Upper lobe of left lung (tissue), 6 donors: ENCODE data around the gene AMDHD1. TPM values are rescaled to one million over a fixed set of nuclear protein-coding genes. Genes with fewer than 3 reads are reported as not detected.

Source experiments
- ATAC-seq, 2 donors: fragments of 200-7000 bp; cut with Tn5 transposase; one replicate each; pipeline ENCODE4 v1.9.1; 2022; ENCODE audit warnings: mild to moderate bottlenecking in 2 of 2, moderate library complexity in 2 of 2; ENCODE audit not compliant: low FRiP score in 2 of 2
- DNase-seq, 2 donors: peaks; one replicate each; pipeline ENCODE4 v3.0.0-alpha.2; 2019 to 2020
- H3K27ac ChIP-seq, 4 donors: fragments of 200-600 bp; sonication (generic); one replicate each; pipeline ENCODE4 v1.5.1; 2016 to 2019
- H3K27me3 ChIP-seq, 4 donors: fragments of 200-600 bp; sonication (generic); one replicate each; pipeline ENCODE4 v1.5.1; 2017 to 2019
- H3K36me3 ChIP-seq, 4 donors: fragments of 200-600 bp; sonication (generic); one replicate each; pipeline ENCODE4 v1.5.1; 2016 to 2019
- H3K4me1 ChIP-seq, 4 donors: fragments of 200-600 bp; sonication (generic); one replicate each; pipeline ENCODE4 v1.5.1; 2018 to 2019
- H3K4me3 ChIP-seq, 4 donors: fragments of 200-600 bp; sonication (generic); one replicate each; pipeline ENCODE4 v1.5.1; 2017 to 2019; ENCODE audit warnings: mild to moderate bottlenecking in 2 of 4, moderate library complexity in 1 of 4
- H3K9me3 ChIP-seq, 4 donors: fragments of 200-600 bp; sonication (generic); one replicate each; pipeline ENCODE4 v1.5.1; 2018 to 2019
- EP300 ChIP-seq, 4 donors: sonication (generic); formaldehyde crosslinking; IDR thresholded peaks; one replicate each; pipeline ENCODE4 v1.5.1; 2017; ENCODE audit warnings: antibody characterized with exemption in 4 of 4, control low read depth in 2 of 4
- POLR2A ChIP-seq, 4 donors: fragments of 450-650 bp; IDR thresholded peaks; one replicate each; pipeline ENCODE4 v1.5.1; 2016 to 2017; ENCODE audit warnings: antibody characterized with exemption in 4 of 4, mild to moderate bottlenecking in 2 of 4
- POLR2AphosphoS5 ChIP-seq, 2 donors: sonication (generic); formaldehyde crosslinking; IDR thresholded peaks; one replicate each; pipeline ENCODE4 v1.5.1; 2017; ENCODE audit warnings: antibody characterized with exemption in 2 of 2
- WGBS, 2 donors: methylation state at CpG; one replicate each; pipeline ENCODE4 v1.1.5; 2017 to 2018; 5-methylcytosine and 5-hydroxymethylcytosine counted together
- total RNA-seq, 6 donors: library from RNA; depleted of rRNA in 4 of 6; stranded (reverse); fragments of >200 nt in 4 of 6; gene quantifications; one replicate each; pipeline versions ENCODE4 v1.1.0 to v1.2.1, GENCODE V29; 2016 to 2021
- TF ChIP-seq, protein P1 (sequence below), 6 experiments: fragments of 450-650 bp in 4 of 6; fragments of 200-600 bp in 2 of 6; sonication (generic) in 2 of 6; IDR thresholded peaks; one replicate each; pipeline ENCODE4 v1.5.1; 2016 to 2019; ENCODE audit warnings: antibody characterized with exemption in 6 of 6
- donor health status: DM: no; HTN: no; CAD: no; lungs with moderate emphysema.
- donor health status: DM: no; HTN: yes; CAD: no; lungs with severe emphysema.

The AMDHD1 gene
- total RNA-seq, 6 donors from 2014 or later, result 0.91 to 2.2 (median 1.9) TPM; not detected in 1

DNA sequence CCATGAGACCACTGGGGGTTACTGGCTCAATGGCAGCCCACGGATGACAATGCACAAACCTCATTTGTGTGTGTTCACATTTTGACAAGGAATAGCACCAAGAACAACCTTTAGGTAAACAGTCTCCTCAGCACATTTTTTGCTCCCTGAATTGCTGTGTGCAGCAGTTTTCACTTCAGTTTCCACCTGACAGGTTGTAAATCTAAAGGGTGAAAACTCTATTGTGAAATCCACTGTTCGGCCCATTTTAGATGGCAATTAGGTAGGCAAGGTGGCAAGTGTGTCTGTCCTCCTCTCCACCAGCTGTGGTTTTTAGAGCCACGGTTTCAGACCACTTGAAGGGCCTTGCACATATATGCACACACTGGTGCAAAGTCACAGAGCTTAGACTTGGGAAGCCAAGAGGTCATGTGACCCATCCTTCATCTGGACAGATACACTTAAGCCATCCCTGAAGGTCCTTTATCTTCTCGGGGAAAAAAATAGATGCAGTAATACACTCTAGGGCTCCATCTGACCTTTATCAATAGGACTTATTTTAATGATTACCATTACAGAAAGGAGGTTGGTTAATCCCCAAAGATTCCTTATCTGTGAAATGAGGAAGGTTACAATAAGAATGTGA, 29.8 kb downstream of the AMDHD1 start:
- Histone ChIP-seq H3K27me3 (no peaks in the 10 kb centered on the region), H3K36me3 (no peaks in the 10 kb centered on the region), H3K4me1 (no peaks in the 10 kb centered on the region), H3K9me3 (no peaks in the 10 kb centered on the region), H3K27ac (no peak overlapping the region), H3K4me3 (no peak overlapping the region)
- ATAC-seq (no peak), DNase-seq (no peak)
- TF ChIP-seq, protein P1, sequence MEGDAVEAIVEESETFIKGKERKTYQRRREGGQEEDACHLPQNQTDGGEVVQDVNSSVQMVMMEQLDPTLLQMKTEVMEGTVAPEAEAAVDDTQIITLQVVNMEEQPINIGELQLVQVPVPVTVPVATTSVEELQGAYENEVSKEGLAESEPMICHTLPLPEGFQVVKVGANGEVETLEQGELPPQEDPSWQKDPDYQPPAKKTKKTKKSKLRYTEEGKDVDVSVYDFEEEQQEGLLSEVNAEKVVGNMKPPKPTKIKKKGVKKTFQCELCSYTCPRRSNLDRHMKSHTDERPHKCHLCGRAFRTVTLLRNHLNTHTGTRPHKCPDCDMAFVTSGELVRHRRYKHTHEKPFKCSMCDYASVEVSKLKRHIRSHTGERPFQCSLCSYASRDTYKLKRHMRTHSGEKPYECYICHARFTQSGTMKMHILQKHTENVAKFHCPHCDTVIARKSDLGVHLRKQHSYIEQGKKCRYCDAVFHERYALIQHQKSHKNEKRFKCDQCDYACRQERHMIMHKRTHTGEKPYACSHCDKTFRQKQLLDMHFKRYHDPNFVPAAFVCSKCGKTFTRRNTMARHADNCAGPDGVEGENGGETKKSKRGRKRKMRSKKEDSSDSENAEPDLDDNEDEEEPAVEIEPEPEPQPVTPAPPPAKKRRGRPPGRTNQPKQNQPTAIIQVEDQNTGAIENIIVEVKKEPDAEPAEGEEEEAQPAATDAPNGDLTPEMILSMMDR (IDR thresholded peaks at IDR 0.05), result no peak
- TF ChIP-seq POLR2AphosphoS5 (IDR thresholded peaks at IDR 0.05) (no peak), EP300 (IDR thresholded peaks at IDR 0.05) (no peak), POLR2A (IDR thresholded peaks at IDR 0.05) (no peak)
- 68 to 71% methylated on average over 4 of the region's 4 CpGs for WGBS, 2 donors

GRCh38 chr12:95974358-95974757, 31.2 kb downstream of the AMDHD1 start:
- TF ChIP-seq POLR2AphosphoS5 (IDR thresholded peaks at IDR 0.05) (no peak), EP300 (IDR thresholded peaks at IDR 0.05) (no peak), POLR2A (IDR thresholded peaks at IDR 0.05) (no peak)
- TF ChIP-seq, protein P1 (IDR thresholded peaks at IDR 0.05), result no peak
- H3K27me3 ChIP-seq, result no peaks in the 10 kb centered on the region
- no peak for DNase-seq
- no peaks in the 10 kb centered on the region for H3K9me3 ChIP-seq
- no peak overlapping the region for H3K27ac ChIP-seq
- ATAC-seq, result no peak
- H3K36me3 ChIP-seq, result no peaks in the 10 kb centered on the region
- H3K4me3 ChIP-seq, result no peak overlapping the region
- WGBS, 2 donors, result 70 to 78% methylated on average over 2 of the region's 2 CpGs
- H3K4me1 ChIP-seq, result no peaks in the 10 kb centered on the region

- TF ChIP-seq, protein P1 (IDR thresholded peaks at IDR 0.05), result no peak
- TF ChIP-seq POLR2A (IDR thresholded peaks at IDR 0.05) (no peak), EP300 (IDR thresholded peaks at IDR 0.05) (no peak), POLR2AphosphoS5 (IDR thresholded peaks at IDR 0.05) (no peak)
- WGBS, 2 donors, result 90 to 91% methylated on average over 4 of the region's 4 CpGs
- H3K9me3 ChIP-seq, result no peaks in the 10 kb centered on the region
- H3K27me3 ChIP-seq, result no peaks in the 10 kb centered on the region
- H3K36me3 ChIP-seq, result peaks cover 0 to 2% (median 0%) of the 10 kb centered on the region in 4 donors
- DNase-seq (no peak), ATAC-seq (no peak)
- no peak overlapping the region for H3K27ac ChIP-seq
- no peak overlapping the region for H3K4me3 ChIP-seq
- no peaks in the 10 kb centered on the region for H3K4me1 ChIP-seq
Observed at GRCh38 chr12:95975491-95975890, 32.4 kb downstream of the AMDHD1 start.

DNA sequence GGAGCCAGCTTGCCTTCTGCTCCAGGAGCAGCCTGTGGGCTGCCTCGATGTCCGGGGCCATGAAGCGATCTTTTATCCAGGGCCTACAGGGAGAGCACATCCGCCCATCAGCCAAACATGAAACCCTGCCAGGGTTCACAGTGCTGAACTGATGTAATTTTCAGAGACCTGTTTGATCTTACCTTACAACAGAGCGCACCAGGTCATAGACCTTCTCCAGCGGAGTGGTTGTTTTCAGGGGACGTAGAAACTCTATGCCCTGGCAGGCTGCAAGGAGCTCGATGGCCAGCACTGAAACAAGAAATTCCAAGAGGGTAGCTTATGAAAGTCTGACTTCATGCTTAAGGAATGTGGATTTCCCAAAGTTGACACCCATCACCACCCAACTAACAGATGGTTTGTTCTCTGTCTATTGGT, 33.3 kb downstream of the AMDHD1 start:
- TF ChIP-seq, protein P1 (IDR thresholded peaks at IDR 0.05), result no peak
- TF ChIP-seq POLR2A (IDR thresholded peaks at IDR 0.05) (no peak), POLR2AphosphoS5 (IDR thresholded peaks at IDR 0.05) (no peak), EP300 (IDR thresholded peaks at IDR 0.05) (no peak)
- WGBS, 2 donors, result 96 to 98% methylated on average over 8 of the region's 8 CpGs
- Histone ChIP-seq H3K36me3 (peaks cover 0 to 3% (median 0%) of the 10 kb centered on the region in 4 donors), H3K4me3 (no peak overlapping the region), H3K9me3 (no peaks in the 10 kb centered on the region), H3K27ac (no peak overlapping the region), H3K27me3 (no peaks in the 10 kb centered on the region), H3K4me1 (no peaks in the 10 kb centered on the region)
- no peak for ATAC-seq
- DNase-seq, result no peak

GRCh38 chr12:95977764-95978305, 34.7 kb downstream of the AMDHD1 start:
- 87 to 94% methylated on average over 3 to 11 of the region's 11 CpGs for WGBS, 2 donors
- DNase-seq, result no peak
- H3K9me3 ChIP-seq, result no peaks in the 10 kb centered on the region
- TF ChIP-seq POLR2A (IDR thresholded peaks at IDR 0.05) (no peak), POLR2AphosphoS5 (IDR thresholded peaks at IDR 0.05) (no peak), EP300 (IDR thresholded peaks at IDR 0.05) (no peak)
- TF ChIP-seq, protein P1 (IDR thresholded peaks at IDR 0.05), result no peak
- no peak for ATAC-seq
- H3K36me3 ChIP-seq, result peaks cover 0 to 3% (median 0%) of the 10 kb centered on the region in 4 donors
- H3K4me1 ChIP-seq, result no peaks in the 10 kb centered on the region
- H3K4me3 ChIP-seq, result no peak overlapping the region
- H3K27ac ChIP-seq, result no peak overlapping the region
- H3K27me3 ChIP-seq, result no peaks in the 10 kb centered on the region
